ENCODE measurements around the gene CTSE.

Gene CTSE

DNA sequence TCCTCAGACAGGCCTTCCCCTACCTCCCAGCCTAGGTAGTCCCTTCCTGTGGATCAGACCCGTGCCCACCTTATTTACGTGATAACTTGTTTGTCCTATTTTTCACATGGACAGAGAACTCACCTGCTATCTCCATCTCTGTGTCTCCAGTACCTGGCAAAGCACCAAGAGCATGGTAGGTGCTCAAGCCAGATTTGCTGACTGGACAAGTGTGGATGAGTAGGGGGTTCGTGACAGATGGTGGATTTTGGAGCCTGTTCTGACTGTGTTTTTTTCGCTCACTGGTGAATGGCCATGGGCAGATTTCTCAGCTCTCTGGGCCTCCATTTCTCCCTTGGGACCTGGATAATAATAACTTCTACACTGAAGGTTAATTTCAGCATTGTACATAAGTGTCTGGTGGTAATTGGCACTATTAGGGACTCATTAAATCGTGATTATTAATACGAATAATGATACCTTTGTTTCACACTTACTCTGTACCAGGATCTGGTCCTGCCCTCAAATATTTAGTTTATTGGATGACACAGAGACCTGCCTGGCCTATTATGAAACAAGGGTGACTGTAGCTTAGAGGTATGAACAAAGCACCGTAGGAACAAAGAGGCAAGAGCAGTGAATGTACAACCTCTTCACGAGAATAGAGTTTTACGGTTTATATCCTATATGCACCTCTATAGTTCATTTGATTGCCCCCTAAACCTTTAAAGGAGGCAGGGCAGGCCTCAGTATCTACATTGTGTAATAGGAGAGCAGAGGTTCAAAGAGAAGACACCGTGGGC lies 56.0 kb downstream of the CTSE start:
- no peak for DNase-seq

- no peak for DNase-seq
Measured at GRCh38 chr1:205965036-205965884, 58.4 kb downstream of the CTSE start.

GRCh38 chr1:205963352-205964155 lies 60.1 kb downstream of the CTSE start:
- peak; percentile 94 for DNase-seq

DNA sequence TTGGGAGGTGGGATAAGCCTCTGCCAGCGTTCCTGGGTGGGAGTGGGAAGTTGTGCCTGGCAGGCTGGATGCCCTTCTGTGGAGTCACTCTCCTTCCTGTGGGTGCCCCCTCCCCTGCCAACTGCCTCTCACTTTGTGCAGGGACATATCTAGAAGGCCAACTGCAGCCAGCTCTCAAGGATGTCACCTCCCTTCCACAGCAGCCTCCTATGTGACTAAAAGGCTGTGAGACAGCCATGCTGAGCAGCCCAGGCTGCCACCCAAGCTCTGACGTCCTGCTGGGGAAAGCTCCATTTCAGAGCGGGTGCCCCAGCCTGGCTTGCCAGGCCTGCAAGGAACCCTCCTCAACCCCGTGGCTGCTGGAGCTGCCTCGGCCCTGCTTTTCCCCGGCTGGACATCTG lies 60.9 kb downstream of the CTSE start:
- peak; percentile 9 for DNase-seq

DNA sequence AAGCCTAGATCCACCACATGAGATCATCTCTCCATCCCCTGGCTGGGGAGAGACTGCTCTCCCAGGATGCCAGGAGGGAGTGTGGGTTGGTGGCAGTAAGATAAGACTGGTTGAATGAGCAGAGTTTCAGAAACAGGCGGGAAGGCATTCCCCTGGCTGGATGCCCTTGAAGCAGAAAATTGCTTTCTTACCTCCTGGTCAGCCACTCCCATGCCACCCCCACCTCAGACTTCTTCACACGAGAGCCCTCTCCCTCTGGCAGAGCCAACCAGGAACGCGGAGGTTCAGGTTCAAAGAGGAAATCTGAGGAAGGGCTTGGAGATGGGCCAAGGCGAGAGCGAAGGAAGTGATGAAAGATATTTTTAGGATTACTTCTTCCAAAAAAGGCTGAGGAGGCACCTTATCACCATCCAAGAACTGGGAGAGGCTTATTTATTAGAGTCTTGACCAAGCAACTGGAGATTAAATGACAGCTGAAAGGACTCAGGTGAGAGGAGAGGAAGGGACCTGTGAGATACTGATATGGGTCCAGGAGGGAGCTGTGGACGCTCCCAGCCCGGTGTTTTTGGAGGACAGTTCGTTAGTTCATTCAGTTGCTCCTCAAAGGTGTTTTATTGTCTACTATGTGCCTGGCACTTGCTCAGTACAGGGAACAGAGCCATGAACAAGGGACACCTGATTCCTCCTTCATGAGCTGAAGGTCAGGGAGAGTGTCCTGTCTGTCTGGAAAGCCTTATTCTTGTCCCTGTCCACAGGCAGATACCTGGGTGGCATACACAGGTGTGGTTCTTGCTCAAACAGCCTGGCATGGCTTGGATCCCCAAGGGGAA lies 61.5 kb downstream of the CTSE start:
- DNase-seq: peak; percentile 98

DNA sequence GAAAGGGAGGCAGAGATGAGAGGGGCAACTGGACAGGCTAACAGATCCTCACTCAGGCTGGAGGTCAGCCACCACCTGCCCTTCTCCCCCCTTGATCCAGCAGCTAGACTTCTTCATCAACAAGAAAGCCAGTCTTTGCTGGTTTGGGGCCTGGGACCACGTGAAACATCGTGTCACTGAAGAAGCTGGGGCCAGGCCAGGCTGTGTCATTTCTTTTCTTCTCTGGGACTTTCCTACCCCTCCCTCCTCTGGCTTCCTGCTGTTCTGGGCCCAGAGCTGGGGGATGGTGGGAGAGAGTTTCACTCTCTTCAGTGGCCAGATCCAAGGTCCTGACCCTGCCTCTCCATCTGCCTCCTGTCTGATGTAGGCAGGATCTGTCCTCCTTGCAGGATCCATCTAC lies 62.3 kb downstream of the CTSE start:
- no peak for DNase-seq

DNA sequence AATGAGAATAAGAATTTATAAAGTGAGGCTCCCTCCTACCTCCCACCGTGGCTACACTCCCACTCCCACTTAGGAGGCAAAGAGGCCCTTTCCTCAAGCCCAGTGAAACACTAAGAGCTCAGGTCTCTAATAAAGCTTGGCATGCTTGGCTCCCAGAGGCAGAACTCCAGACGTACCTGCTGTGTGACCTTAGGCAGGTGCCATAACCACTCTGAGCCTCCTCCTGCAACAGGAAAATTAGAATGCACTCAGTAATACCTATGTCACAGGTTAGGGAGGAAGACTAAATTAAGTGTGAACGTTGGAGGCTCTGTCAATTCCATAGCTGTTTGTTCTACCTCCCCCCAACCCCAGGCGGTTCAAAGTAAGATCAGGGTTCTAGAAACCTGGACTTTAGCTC lies 63.9 kb downstream of the CTSE start:
- no peak for DNase-seq
